GM06990 (cell line): ENCODE data around the gene PEX13.

ENCODE experiments used
- DNase-seq: peaks from one replicate; pipeline ENCODE4 v3.0.0-alpha.2; 2011; ENCODE audit not compliant: insufficient read length; ENCODE audit errors: extremely low read depth
- H3K27me3 ChIP-seq: replicated peaks from 2 replicates; pipeline ENCODE4 v1.6.0; 2011; ENCODE audit warnings: low read length; ENCODE audit not compliant: control insufficient read depth, insufficient read depth
- H3K36me3 ChIP-seq: 2 replicates; pipeline ENCODE4 v1.5.1; 2011; ENCODE audit warnings: low read length; ENCODE audit not compliant: control insufficient read depth, insufficient read depth
- H3K4me3 ChIP-seq: replicated peaks from 2 replicates; pipeline ENCODE4 v1.5.1; 2011; ENCODE audit warnings: low read depth, mild to moderate bottlenecking, control low read depth, low read length
- TF ChIP-seq, protein P1 (sequence below): IDR thresholded peaks from 2 replicates; pipeline ENCODE4 v1.5.1; 2011; ENCODE audit warnings: low read length, control low read depth, mild to moderate bottlenecking, inconsistent platforms; ENCODE audit not compliant: insufficient read depth, poor library complexity, severe bottlenecking

PEX13 gene

DNA sequence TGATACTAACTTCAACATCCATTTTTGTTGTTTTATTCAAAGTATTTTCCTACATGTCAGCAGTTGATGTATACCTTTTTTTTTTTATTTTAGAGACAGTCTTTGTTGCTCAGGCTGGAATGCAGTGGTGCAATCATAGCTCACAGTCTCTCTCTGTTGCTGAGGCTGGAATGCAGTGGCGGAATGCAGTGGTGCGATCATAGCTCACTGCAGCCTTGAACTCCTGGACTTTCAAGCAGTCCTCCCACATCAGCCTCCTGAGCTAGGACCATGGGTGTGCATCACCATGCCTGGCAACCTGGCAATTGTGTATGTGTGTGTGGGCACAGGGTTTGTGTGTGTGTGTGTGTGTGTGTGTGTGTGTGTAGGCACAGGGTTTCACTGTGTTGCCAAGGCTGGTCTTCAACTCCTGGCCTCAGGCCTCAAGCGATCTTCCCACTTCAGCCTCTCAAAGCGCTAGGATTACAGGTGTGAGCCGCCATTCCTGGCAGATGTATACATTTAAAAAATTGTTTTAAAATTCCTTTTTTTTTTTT lies 72.9 kb downstream of the PEX13 start:
- no peaks in the 10 kb centered on the region for H3K27me3 ChIP-seq
- TF ChIP-seq, protein P1, sequence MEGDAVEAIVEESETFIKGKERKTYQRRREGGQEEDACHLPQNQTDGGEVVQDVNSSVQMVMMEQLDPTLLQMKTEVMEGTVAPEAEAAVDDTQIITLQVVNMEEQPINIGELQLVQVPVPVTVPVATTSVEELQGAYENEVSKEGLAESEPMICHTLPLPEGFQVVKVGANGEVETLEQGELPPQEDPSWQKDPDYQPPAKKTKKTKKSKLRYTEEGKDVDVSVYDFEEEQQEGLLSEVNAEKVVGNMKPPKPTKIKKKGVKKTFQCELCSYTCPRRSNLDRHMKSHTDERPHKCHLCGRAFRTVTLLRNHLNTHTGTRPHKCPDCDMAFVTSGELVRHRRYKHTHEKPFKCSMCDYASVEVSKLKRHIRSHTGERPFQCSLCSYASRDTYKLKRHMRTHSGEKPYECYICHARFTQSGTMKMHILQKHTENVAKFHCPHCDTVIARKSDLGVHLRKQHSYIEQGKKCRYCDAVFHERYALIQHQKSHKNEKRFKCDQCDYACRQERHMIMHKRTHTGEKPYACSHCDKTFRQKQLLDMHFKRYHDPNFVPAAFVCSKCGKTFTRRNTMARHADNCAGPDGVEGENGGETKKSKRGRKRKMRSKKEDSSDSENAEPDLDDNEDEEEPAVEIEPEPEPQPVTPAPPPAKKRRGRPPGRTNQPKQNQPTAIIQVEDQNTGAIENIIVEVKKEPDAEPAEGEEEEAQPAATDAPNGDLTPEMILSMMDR: no peak
- no peaks in the 10 kb centered on the region for H3K36me3 ChIP-seq
- H3K4me3 ChIP-seq: no peak overlapping the region
- DNase-seq: no peak

DNA sequence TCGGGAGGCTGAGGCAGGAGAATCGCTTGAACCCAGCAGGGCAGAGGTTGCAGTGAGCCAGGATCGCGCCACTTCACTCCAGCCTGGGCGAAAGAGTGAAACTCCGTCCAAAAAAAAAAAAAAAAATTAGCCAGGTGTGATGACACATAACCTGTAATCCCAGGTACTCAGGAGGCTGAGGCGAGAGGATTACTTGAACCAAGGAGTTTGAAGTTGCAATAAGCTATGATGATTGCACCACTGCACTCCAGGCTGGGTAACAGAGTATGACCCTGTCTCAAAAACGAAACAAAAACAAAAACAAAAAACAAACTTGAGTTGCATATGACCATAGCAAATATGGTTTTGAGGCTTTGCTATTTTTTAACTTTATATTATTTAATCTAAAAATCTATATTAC lies 74.0 kb downstream of the PEX13 start:
- DNase-seq: no peak
- TF ChIP-seq, protein P1: no peak
- no peaks in the 10 kb centered on the region for H3K36me3 ChIP-seq
- H3K27me3 ChIP-seq: no peaks in the 10 kb centered on the region
- no peak overlapping the region for H3K4me3 ChIP-seq

DNA sequence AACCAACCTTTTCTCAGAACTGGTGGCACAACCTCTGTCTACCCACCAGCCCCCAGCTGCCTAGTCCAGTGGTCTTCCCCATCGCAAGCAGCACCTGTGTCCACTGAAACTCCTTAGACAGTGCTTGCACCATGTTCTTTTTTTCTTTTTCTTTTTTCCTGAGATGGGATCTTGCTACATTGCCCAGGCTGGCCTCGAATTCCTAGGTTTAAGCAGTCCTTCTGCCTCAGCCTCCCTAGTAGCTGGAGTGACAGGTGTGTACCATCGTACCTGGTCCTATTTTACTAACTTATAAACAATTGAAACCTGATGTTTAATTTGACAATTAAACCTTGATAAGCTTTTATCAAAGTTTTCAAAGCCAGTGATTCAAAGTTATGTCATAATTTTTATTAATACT lies 78.9 kb downstream of the PEX13 start:
- Histone ChIP-seq H3K4me3 (no peak overlapping the region), H3K27me3 (no peaks in the 10 kb centered on the region), H3K36me3 (no peaks in the 10 kb centered on the region)
- TF ChIP-seq, protein P1: no peak
- DNase-seq: no peak

DNA sequence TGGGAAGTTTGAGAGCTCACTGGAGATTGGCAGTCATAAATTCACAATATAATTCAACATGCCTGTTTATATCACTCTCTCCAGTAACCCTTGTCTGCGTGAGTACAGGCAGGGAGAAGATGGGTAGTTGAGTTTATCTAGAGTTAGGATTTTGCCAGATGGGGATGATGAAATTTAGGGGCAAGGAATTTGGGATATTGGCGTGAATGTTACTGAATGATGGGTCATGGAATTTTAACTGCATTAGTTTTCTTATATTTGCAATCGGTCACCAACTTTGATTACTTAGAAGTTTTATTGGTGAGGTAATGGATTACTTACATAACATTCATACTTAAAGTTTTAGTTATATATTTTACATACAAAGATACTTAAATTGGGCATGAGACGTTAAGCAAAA lies 83.3 kb downstream of the PEX13 start:
- no peaks in the 10 kb centered on the region for H3K36me3 ChIP-seq
- no peak for DNase-seq
- H3K27me3 ChIP-seq: no peaks in the 10 kb centered on the region
- H3K4me3 ChIP-seq: no peak overlapping the region
- TF ChIP-seq, protein P1: no peak
